Activated CD8-positive, alpha-beta memory T cell treated with anti-CD3 and anti-CD28 coated beads for 24 hours (primary cell): ENCODE data around the gene NGLY1.

Experiments
- DNase-seq: peaks from one replicate; pipeline ENCODE4 v3.0.0-alpha.2; 2020

The NGLY1 gene

GRCh38 chr3:25707268-25707926, 75.8 kb downstream of the NGLY1 start:
- DNase-seq, result no peak

GRCh38 chr3:25706213-25706612, 77.0 kb downstream of the NGLY1 start:
- no peak for DNase-seq

GRCh38 chr3:25697553-25697952, 85.7 kb downstream of the NGLY1 start:
- DNase-seq, result no peak

GRCh38 chr3:25695731-25696420, 87.4 kb downstream of the NGLY1 start:
- DNase-seq, result no peak

GRCh38 chr3:25693238-25693637, 90.0 kb downstream of the NGLY1 start:
- DNase-seq, result no peak

GRCh38 chr3:25692341-25692740, 90.9 kb downstream of the NGLY1 start:
- no peak for DNase-seq

GRCh38 chr3:25690768-25691533, 92.3 kb downstream of the NGLY1 start:
- DNase-seq, result no peak

- DNase-seq, result no peak
Observed at GRCh38 chr3:25689226-25689625, 94.0 kb downstream of the NGLY1 start.

GRCh38 chr3:25687742-25688141, 95.5 kb downstream of the NGLY1 start:
- DNase-seq, result no peak

GRCh38 chr3:25686766-25687165, 96.5 kb downstream of the NGLY1 start:
- DNase-seq, result no peak

GRCh38 chr3:25683882-25684281, 99.4 kb downstream of the NGLY1 start:
- DNase-seq, result no peak

GRCh38 chr3:25683410-25683809, 99.8 kb downstream of the NGLY1 start:
- DNase-seq, result no peak

- DNase-seq, result no peak
Observed at GRCh38 chr3:25679642-25680302, 103.5 kb downstream of the NGLY1 start.

- DNase-seq, result no peak
Observed at GRCh38 chr3:25679166-25679565, 104.1 kb downstream of the NGLY1 start.

- DNase-seq, result no peak
Observed at GRCh38 chr3:25678581-25678980, 104.7 kb downstream of the NGLY1 start.

GRCh38 chr3:25677121-25677520, 106.1 kb downstream of the NGLY1 start:
- DNase-seq, result no peak

GRCh38 chr3:25674670-25675069, 108.6 kb downstream of the NGLY1 start:
- DNase-seq, result no peak

- DNase-seq, result no peak
Observed at GRCh38 chr3:25673738-25674298, 109.4 kb downstream of the NGLY1 start.
